ENCODE results near the gene PTPN9. TPM values are rescaled to one million over a fixed set of nuclear protein-coding genes. Genes with fewer than 3 reads are reported as not detected.

The PTPN9 gene
- total RNA-seq, 8 experiments from 2014 or later, result 15.4 to 36.8 (median 20.6) TPM

DNA sequence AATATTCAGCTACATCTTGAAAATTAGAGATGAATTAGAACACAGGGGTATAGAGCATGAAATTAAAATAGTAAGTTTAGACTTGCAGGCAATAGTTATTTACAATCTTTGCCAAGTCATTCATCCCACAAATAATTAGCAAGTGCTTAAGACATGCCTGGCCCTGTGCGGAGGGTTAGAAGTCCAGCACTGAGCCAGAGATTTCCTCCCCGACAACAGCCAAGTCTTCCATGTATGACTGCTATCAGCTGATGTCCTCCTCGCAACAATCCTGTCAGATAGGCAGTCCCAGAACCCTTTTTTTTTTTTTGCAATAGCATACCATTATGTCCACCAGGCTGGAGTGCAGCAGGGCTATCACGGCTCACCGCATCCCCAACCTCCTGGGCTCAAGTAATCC is 142.2 kb downstream of the PTPN9 start:
- 50 to 100% (median 80%) methylated on average over 1 to 5 of the region's 5 CpGs; no CpG with 5 or more reads in 5 of the 10 experiments for WGBS, 10 experiments
- Histone ChIP-seq H3K4me3 (no peak overlapping the region), H3K4me1 (replicated peaks in 1 of 2) (no peaks in the 10 kb centered on the region), H3K27ac (no peak overlapping the region)
- peak in 3 of 8 experiments; percentile 32 to 95 (median 79) for ATAC-seq (replicated peaks in 6 of 8)
- in situ Hi-C loops (cut with MboI; ENCODE audit: low pct_unique_long_range_greater_than_20kb in 2 of 9, low sequenced_read_pairs in 9 of 9, unreplicated experiment in 9 of 9), result no loop called here

DNA sequence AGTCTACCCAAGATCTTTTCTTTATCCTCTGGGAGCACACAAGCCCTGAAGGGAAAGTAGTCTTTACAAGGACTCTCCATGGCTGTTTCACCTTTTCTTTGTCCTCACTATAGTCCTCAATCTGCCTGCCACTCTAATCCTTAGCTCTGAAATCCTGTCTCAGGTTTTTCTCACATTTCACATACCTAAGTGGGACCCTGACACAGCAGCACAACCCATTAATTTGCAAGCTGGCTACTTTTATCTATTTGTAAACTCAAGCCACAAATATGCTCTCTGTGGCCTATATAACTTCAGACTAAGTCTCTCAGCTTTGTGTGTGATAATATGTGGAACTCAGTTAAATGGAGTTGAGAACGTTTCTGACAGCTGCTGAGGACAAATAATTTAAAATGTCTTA is 147.4 kb downstream of the PTPN9 start:
- no peak overlapping the region for H3K27ac ChIP-seq
- 43 to 80% (median 69%) methylated on average over 1 of the region's 1 CpG; no CpG with 5 or more reads in 6 of the 10 experiments for WGBS, 10 experiments
- no peak overlapping the region for H3K4me3 ChIP-seq
- no peak for ATAC-seq (replicated peaks in 6 of 8)
- in situ Hi-C loops (cut with MboI; ENCODE audit: low pct_unique_long_range_greater_than_20kb in 2 of 9, low sequenced_read_pairs in 9 of 9, unreplicated experiment in 9 of 9), result no loop called here
- no peaks in the 10 kb centered on the region for H3K4me1 ChIP-seq (replicated peaks in 1 of 2)

DNA sequence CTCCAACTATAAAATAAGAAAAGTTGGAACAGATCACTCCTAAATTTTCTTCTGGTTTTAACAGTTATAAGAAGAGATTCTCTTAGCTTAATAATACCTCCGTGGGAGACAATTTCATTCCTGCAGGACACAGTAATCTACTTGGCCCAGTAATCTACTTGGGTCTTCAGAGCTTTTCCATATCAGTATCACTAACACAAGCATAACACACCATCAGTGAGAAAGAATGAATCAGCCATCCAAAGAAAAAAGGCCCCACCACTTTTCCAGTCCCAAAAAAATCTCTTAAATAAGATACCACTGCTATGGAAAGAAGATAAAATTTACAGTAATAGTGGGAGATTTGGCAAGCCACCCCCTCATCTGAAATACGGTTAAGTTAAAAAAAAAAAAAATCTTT is 147.8 kb downstream of the PTPN9 start:
- H3K4me1 ChIP-seq (replicated peaks in 1 of 2), result no peaks in the 10 kb centered on the region
- in situ Hi-C loops (cut with MboI; ENCODE audit: low pct_unique_long_range_greater_than_20kb in 2 of 9, low sequenced_read_pairs in 9 of 9, unreplicated experiment in 9 of 9), result no loop called here
- H3K27ac ChIP-seq, result no peak overlapping the region
- no peak for ATAC-seq (replicated peaks in 6 of 8)
- H3K4me3 ChIP-seq, result no peak overlapping the region
- WGBS, 10 experiments, result 80 to 100% (median 94%) methylated on average over 1 to 2 of the region's 2 CpGs; no CpG with 5 or more reads in 1 of the 10 experiments

DNA sequence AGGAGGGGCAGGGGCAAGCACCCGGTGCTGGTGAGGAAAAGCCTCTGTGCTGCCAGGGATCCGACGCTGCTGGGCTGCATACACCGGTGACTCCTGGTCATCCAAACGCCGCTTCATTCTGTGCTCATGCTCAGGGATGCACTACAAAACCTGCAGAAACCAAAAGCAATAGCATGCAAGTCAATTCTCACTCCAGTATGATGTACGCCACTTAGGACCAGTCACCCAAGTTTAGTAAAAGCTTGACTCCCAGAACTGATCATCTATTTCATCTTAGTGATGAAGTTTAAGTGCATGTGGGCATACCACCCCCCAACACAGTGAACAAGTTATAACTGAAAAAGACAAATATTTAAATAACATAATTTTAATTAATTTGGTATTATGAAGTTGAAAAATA is 148.9 kb downstream of the PTPN9 start:
- 40 to 100% (median 96%) methylated on average over 1 to 6 of the region's 7 CpGs; no CpG with 5 or more reads in 3 of the 10 experiments for WGBS, 10 experiments
- in situ Hi-C loops (cut with MboI; ENCODE audit: low pct_unique_long_range_greater_than_20kb in 2 of 9, low sequenced_read_pairs in 9 of 9, unreplicated experiment in 9 of 9), result no loop called here

DNA sequence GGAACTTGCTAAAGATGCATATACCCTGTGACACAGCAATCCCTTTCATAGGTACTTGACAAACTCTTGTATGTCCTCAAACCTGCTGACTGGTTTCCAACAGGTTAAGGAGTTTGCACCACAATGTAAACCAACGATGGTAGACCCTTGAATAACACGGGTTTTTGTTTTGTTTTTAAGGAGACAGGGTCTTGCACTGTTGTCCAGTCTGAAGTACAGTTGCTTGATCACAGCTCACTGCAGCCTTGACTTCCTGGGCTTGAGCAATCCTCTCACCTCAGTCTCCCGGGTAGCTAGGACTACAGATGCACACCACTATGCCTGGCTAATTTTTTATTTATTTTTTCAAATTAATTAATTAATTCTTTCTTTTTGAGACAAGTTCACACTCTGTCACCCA is 151.0 kb downstream of the PTPN9 start:
- H3K4me3 ChIP-seq, result no peak overlapping the region
- in situ Hi-C loops (cut with MboI; ENCODE audit: low pct_unique_long_range_greater_than_20kb in 2 of 9, low sequenced_read_pairs in 9 of 9, unreplicated experiment in 9 of 9), result no loop called here
- WGBS, 10 experiments, result 88 to 100% (median 93%) methylated on average over 2 to 3 of the region's 3 CpGs; no CpG with 5 or more reads in 1 of the 10 experiments
- H3K27ac ChIP-seq, result no peak overlapping the region
- no peaks in the 10 kb centered on the region for H3K4me1 ChIP-seq (replicated peaks in 1 of 2)
- ATAC-seq (replicated peaks in 6 of 8), result no peak

More for the DNA sequence above, 148.9 kb downstream of the PTPN9 start:
- Histone ChIP-seq H3K27ac (no peak overlapping the region), H3K4me3 (no peak overlapping the region), H3K4me1 (replicated peaks in 1 of 2) (no peaks in the 10 kb centered on the region)
- ATAC-seq (replicated peaks in 6 of 8), result no peak

DNA sequence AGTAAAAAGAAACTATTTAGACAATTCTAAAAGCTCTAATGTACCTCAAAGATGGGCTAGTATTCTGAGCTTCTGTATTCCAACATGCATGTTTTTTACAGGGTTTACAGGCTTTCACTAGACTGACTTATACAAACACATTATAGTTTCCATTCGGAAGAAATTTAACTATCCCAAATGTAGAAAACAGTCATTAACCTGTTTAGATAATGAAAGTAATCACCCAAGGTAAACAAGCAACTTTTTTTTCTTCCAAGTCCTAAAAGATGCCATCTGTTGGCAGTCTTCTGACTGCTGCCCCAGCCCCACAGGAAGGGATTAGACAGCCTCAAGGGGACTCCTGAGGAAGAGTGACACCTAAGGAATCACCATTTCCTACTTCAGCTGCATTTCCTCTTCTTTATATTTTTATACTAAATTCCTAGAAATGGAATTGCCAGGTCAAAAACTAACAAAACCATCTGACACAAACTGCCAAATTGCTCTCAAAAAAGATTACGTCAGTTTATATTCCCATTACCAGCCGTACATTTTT is 153.1 kb downstream of the PTPN9 start:
- in situ Hi-C loops (cut with MboI; ENCODE audit: low pct_unique_long_range_greater_than_20kb in 2 of 9, low sequenced_read_pairs in 9 of 9, unreplicated experiment in 9 of 9), result no loop called here
- WGBS, 10 experiments, result 70 to 100% (median 95%) methylated on average over 1 to 3 of the region's 3 CpGs; no CpG with 5 or more reads in 2 of the 10 experiments
- Histone ChIP-seq H3K4me1 (replicated peaks in 1 of 2) (no peaks in the 10 kb centered on the region), H3K27ac (no peak overlapping the region), H3K4me3 (no peak overlapping the region)
- ATAC-seq (replicated peaks in 6 of 8), result no peak

DNA sequence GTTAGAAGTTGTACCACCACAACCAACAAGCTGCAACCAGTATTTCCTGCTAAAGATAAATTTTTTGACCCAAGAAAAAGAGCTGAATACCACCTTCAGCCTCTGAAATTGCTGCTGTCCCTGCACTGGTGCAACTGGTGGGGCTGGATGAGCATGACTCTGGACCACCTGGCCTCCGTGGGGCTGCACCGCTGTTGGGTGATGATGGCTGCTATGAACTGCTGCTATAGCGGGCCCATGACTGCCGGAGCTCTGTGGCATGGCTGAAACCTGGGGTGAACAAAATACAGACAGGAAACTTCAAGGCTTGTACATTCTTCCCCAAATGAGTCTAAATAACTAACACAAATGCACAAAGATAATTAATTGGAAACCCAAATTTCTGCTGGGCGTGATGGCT is 156.6 kb downstream of the PTPN9 start:
- in situ Hi-C loops (cut with MboI; ENCODE audit: low pct_unique_long_range_greater_than_20kb in 2 of 9, low sequenced_read_pairs in 9 of 9, unreplicated experiment in 9 of 9), result no loop called here
- no peak for ATAC-seq (replicated peaks in 6 of 8)
- no peak overlapping the region for H3K27ac ChIP-seq
- no peak overlapping the region for H3K4me3 ChIP-seq
- H3K4me1 ChIP-seq (replicated peaks in 1 of 2), result no peaks in the 10 kb centered on the region
- 93 to 100% (median 95%) methylated on average over 2 to 5 of the region's 5 CpGs; no CpG with 5 or more reads in 5 of the 10 experiments for WGBS, 10 experiments

DNA sequence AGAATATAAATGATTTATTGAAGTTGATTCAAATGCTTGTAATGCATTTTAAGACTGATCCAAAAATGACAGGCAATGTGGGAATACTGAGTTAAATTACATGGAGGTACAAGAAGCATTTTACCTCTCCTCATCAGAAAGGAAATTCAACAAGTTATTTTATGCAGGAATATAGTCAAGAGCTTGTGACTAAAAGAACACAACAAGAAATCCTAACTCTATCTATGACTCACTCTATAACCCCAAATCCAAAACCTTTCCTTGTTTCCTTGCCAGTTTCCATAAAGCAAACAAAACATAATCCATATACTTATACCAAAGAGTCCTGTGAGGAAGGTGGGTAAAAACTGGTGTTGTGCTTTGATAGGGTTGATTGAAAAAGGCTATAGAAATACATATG is 158.4 kb downstream of the PTPN9 start:
- no peak for ATAC-seq (replicated peaks in 6 of 8)
- Histone ChIP-seq H3K27ac (no peak overlapping the region), H3K4me3 (no peak overlapping the region), H3K4me1 (replicated peaks in 1 of 2) (no peaks in the 10 kb centered on the region)
- in situ Hi-C loops (cut with MboI; ENCODE audit: low pct_unique_long_range_greater_than_20kb in 2 of 9, low sequenced_read_pairs in 9 of 9, unreplicated experiment in 9 of 9), result no loop called here

DNA sequence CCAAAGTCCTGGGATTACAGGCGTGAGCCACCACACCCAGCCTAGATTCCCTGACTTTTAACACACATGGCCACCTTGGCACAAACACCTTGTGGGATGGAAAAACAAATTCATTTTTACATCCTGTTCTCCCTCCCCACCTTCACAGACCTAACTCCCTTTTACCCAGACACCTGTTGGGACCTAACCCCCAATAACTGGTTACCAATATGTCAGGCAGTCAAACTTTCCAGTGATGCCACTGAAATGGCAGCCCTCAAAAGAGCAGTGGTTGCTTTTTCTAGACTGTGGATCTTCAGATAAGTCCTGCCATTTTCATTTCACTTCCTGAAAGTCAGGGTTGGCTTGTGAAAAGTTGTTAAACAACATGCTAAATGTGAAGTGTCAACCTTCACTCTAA is 162.5 kb downstream of the PTPN9 start:
- no peaks in the 10 kb centered on the region for H3K4me1 ChIP-seq (replicated peaks in 1 of 2)
- no peak for ATAC-seq (replicated peaks in 6 of 8)
- in situ Hi-C loops (cut with MboI; ENCODE audit: low pct_unique_long_range_greater_than_20kb in 2 of 9, low sequenced_read_pairs in 9 of 9, unreplicated experiment in 9 of 9), result no loop called here
- H3K4me3 ChIP-seq, result no peak overlapping the region
- WGBS, 10 experiments, result 100% methylated on average over 1 of the region's 1 CpG; no CpG with 5 or more reads in 8 of the 10 experiments
- no peak overlapping the region for H3K27ac ChIP-seq

Other genes with a start within 250 kb of the PTPN9 start
- 10 to 100 TPM; 17.6 to 93.3 (median 56.3) TPM for gene COMMD4, start 243.3 kb downstream of the PTPN9 start, total RNA-seq
- gene NEIL1, start 232.3 kb downstream of the PTPN9 start, total RNA-seq, result 10 to 100 TPM in 3 of 8 experiments, 1 to 10 TPM in 5; 3.8 to 19.4 (median 5.2) TPM
- 100 to 1,000 TPM in 2 of 8 experiments, 10 to 100 TPM in 6; 39.3 to 179 (median 63.1) TPM for gene MAN2C1, start 210.7 kb downstream of the PTPN9 start, total RNA-seq
- gene SIN3A, start 127.6 kb downstream of the PTPN9 start, total RNA-seq, result 10 to 100 TPM; 14.6 to 62.6 (median 26.3) TPM
- gene SNUPN, start 46.4 kb upstream of the PTPN9 start, total RNA-seq, result 10 to 100 TPM; 12.5 to 44.6 (median 19.5) TPM
- 10 to 100 TPM; 29.5 to 83.6 (median 42.7) TPM for gene IMP3, start 60.9 kb upstream of the PTPN9 start, total RNA-seq
- gene SNX33, start 68.6 kb upstream of the PTPN9 start, total RNA-seq, result 10 to 100 TPM in 2 of 8 experiments, 1 to 10 TPM in 6; 2.2 to 14.4 (median 5.2) TPM
- 1 to 10 TPM in 4 of 8 experiments, under 1 TPM in 4; 0.05 to 5.5 (median 1.1) TPM for gene CSPG4, start 133.5 kb upstream of the PTPN9 start, total RNA-seq

Measured in motor neuron (in vitro differentiated cells).